Measurements from ENCODE around the gene BRD7. TPM values are rescaled to one million over a fixed set of nuclear protein-coding genes. Genes with fewer than 3 reads are reported as not detected.
"Not testable (repeated sequence)": the region's sequence is repeated elsewhere in the genome, so short reads cannot be mapped to it uniquely, and the experiment has no call there.

BRD7 gene
- total RNA-seq, 1 donor from 2014 or later, result 46.6 TPM

DNA sequence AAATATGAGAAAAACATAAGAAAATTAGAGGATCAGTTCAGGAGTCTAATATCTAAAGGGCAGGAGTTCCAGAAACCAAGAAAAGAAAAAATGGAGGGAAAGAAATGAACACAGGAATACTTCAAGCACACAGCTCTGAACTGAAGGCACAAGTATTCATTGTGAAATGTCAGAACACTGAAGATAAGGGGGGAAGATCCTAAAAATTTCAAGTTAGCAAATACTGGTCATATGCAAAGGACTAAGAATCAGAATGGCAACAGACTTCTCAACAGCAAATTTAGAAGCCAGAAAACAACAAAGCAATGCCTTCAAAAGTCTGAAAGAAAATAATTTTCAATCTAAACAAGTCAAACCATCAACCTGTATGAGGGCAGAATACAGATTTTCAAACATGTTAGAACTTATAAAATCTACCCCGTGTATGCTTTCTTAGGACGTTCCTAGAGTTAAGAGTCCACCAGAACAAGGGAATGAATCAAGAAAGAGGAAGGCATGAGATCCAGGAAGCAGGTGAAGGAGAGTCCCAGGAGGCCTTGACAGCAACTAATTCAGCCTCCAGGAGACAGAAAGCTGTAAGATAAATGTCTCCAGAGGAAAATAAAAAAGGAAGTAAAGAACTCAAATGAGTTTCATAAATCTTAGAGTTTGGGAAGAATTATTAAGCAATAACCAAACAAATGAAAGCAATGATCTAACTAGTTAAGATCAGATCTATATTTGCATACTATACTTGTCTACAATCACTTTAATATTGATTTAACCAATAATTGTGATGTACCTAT is 2.8 kb downstream of the BRD7 start:
- no peak for ATAC-seq
- no peak for DNase-seq (ENCODE audit: missing footprints)
- intact Hi-C loops (cut with DNase I), result loop anchor here (10.0 kb wide), 1 partner anchor 379 kb away; the partner anchor contains the start of gene CYLD

DNA sequence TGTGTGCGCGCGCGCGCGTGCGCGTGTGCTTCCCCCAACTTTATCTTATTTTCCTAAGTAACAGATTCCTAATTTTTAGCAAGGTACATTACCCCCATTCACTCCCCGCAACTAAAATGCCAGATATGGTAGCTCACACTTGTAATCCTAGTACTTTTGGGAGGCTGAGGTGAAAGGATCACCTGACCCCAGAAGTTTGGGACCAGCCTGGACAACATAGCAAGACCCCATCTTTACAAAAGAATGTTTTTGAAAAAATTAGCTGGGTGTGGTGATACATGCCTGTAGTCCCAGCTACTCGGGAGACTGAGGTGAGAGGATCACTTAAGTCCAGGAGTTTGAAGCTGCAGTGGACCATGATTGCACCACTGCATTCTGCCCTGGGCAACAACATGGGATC is 5.1 kb downstream of the BRD7 start:
- DNase-seq (ENCODE audit: missing footprints) (no peak), ATAC-seq (no peak)
- intact Hi-C loops (cut with DNase I), result loop anchor here (10.0 kb wide), 1 partner anchor 381 kb away; the partner anchor contains the start of gene CYLD

DNA sequence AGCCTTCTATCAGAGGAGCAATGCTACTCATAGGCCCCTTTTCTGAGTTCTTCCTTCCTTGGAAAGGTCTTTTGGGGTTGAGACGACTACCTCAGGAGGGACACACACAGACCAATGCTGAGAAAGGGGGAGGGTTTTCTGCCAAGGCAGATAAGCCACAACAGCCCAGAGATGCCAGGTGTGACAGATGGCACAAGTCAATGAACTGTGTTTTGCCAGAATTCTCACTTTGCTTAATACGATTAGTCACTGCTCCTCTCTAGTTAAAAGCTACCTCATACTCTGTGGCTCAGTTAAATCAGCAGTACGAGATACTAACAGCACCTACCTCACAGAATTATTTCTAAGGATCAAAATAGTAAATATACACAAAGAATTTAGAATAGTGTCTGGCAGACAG is 8.0 kb downstream of the BRD7 start:
- ATAC-seq (no peak), DNase-seq (ENCODE audit: missing footprints) (no peak)
- intact Hi-C loops (cut with DNase I), result loop anchor here (10.0 kb wide), 1 partner anchor 384 kb away; the partner anchor contains the start of gene CYLD

- no peak for DNase-seq (ENCODE audit: missing footprints)
- intact Hi-C loops (cut with DNase I), result loop anchor here (10.0 kb wide), 1 partner anchor 385 kb away; the partner anchor contains the start of gene CYLD
- ATAC-seq, result no peak
Observed at GRCh38 chr16:50360033-50360778, 8.6 kb downstream of the BRD7 start.

DNA sequence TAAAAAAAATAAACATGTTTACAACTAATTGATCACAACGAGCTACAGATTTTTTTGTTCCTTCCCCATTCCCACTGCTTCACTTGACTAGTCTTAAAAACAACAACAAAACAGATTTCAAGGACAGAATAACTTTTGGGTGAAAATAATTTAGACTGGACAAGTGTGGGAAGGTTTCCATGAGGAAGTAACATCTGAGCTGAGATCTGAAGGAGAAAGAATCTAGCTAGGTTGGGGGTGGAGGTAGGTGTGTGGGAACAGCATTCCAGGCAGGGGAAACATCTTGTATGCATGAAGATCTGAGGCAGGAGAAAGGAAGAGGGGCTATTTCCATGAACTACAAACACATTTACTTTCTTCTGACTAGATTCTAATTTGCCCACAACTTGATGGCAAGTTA is 9.2 kb downstream of the BRD7 start:
- intact Hi-C loops (cut with DNase I), result loop anchor here (5.0 to 10.0 kb wide), 2 partner anchors 147 to 385 kb away; partner anchors contain the start of gene CYLD
- ATAC-seq (no peak), DNase-seq (ENCODE audit: missing footprints) (no peak)

- ATAC-seq, result no peak
- no peak for DNase-seq (ENCODE audit: missing footprints)
- intact Hi-C loops (cut with DNase I), result loop anchor here (5.0 kb wide), 2 partner anchors 143 to 323 kb away; no protein-coding TSS in a partner anchor
Observed at GRCh38 chr16:50354629-50355456, 13.9 kb downstream of the BRD7 start.

- DNase-seq (ENCODE audit: missing footprints) (no peak), ATAC-seq (no peak)
- intact Hi-C loops (cut with DNase I), result loop anchor here (5.0 kb wide), 1 partner anchor 322 kb away; no protein-coding TSS in a partner anchor
Observed at GRCh38 chr16:50354082-50354481, 14.7 kb downstream of the BRD7 start.

- ATAC-seq (no peak), DNase-seq (ENCODE audit: missing footprints) (no peak)
- intact Hi-C loops (cut with DNase I), result loop anchor here (5.0 kb wide), 1 partner anchor 320 kb away; no protein-coding TSS in a partner anchor
Observed at GRCh38 chr16:50351952-50352351, 16.8 kb downstream of the BRD7 start.

GRCh38 chr16:50351116-50351515 is 17.7 kb downstream of the BRD7 start:
- DNase-seq (ENCODE audit: missing footprints) (no peak), ATAC-seq (no peak)
- intact Hi-C loops (cut with DNase I), result loop anchor here (5.0 kb wide), 1 partner anchor 319 kb away; no protein-coding TSS in a partner anchor

GRCh38 chr16:50345210-50345609 is 23.6 kb downstream of the BRD7 start:
- intact Hi-C loops (cut with DNase I); DNase-seq (ENCODE audit: missing footprints); ATAC-seq: not testable (repeated sequence)

- ATAC-seq; intact Hi-C loops (cut with DNase I); DNase-seq (ENCODE audit: missing footprints): not testable (repeated sequence)
Observed at GRCh38 chr16:50343566-50343965, 25.2 kb downstream of the BRD7 start.

DNA sequence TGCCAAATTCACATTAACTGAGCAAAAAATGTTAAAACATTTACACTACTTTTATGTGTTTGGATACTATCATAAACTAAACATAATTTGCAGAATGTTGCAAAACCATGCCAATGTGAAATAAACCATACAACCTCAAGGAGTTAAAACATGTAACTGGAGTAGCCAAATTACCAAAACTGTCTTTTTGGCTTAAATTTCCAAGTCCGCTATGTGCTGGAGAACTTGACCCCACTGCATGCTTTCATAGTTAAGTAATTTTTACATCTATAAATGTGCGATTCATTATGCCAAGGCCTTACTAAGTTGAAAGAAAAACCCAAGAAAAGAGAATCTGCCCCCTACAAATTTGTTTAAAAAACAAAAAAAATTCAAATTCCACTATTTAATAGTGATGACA is 28.2 kb downstream of the BRD7 start:
- no peak for DNase-seq (ENCODE audit: missing footprints)
- no peak for ATAC-seq
- intact Hi-C loops (cut with DNase I), result no loop called here

- DNase-seq (ENCODE audit: missing footprints) (no peak), ATAC-seq (no peak)
- intact Hi-C loops (cut with DNase I), result no loop called here
Observed at GRCh38 chr16:50338371-50339231, 30.2 kb downstream of the BRD7 start.

GRCh38 chr16:50336884-50337283 is 31.9 kb downstream of the BRD7 start:
- intact Hi-C loops (cut with DNase I), result no loop called here

DNA sequence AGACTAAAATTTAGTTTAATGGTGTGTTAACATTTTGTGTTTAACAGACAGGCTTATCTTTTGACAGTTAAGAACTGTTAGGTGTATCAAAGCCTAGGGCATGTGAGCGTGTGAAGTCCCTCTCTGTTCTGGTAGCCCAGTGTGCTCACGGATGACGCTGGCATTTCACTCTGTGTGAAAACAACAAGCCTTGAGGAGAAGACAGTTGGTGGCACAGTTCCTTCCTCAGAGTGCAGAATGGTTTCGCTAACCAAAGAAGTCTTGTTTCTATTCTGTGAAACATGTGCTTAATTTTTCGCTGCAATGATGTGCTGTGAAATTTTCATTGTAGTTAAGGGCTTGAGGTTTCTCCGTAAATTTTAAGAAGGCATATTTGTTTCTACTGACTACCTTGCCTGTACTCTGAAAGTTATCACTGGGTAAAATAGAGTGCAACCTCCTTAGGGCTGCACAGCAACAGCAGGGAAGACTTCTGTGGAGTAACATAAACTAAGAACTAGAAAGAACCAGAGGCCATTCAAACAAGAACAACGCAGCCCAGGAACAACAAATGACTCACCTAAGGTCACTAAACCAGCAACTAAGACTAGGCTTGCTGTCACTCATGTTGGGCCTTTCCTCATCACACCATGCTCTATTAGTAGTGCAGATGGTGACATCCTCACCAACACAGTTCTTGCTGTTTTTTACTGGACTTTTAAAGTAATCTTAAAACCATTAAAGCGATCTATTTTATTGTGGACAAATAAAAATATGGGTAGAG is 33.4 kb downstream of the BRD7 start:
- DNase-seq (ENCODE audit: missing footprints), result no peak
- no peak for ATAC-seq
- intact Hi-C loops (cut with DNase I), result no loop called here

More at GRCh38 chr16:50336884-50337283, 31.9 kb downstream of the BRD7 start:
- DNase-seq (ENCODE audit: missing footprints) (no peak), ATAC-seq (no peak)

DNA sequence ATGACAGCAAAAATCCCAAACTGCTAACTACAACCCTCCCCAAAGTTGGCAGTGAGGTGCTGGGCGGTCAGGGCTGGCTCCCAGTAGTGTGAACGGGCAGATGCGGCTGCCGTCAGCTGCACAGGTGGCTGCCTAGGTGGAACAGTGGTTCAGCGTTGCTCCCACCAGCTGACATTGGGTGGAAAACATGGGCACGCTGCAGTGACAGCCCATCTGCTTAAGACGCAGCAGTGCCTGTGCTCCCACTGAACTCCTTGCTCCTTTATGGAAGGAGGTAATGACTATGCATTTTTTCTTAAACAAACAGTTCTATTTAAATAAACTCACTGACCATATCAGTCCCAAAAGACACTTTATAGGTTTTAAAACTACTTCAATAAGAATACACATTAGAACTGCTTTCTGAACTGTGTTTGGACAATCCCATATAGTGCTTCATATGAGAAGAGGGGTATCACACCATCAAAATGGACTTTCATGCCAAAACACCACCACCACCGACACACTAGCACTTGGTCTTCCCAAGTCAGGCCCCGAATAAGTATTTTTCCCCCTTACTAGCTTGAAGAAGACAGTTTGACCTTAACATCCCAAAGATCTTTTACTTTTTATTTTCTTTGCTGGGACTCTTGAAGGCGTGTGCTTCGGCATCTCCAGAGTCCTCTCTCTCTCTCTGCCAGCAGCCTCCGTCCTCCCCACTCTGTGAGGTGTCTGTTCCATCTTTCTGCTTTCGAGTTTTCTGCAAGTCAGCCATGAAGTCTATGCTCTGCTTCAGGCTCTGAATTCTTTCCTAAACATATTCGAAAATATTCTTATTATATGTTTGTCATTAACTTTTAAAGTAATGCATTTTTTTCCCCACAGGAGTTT is 34.4 kb downstream of the BRD7 start:
- intact Hi-C loops (cut with DNase I), result no loop called here
- DNase-seq (ENCODE audit: missing footprints), result no peak
- ATAC-seq, result no peak

Measured in Right ventricle myocardium inferior (tissue), 1 donor.